ENCODE results near the gene TBC1D5. TPM values are rescaled to one million over a fixed set of nuclear protein-coding genes. Genes with fewer than 3 reads are reported as not detected.
A peak's percentile ranks its signal among the peaks of the same experiment; 100 is the strongest.

The TBC1D5 gene
- total and polyA plus RNA-seq, 2 of the 8 experiments (the other 6 are each of a cell fraction or from before 2014, with no cell fraction given) = 11.0 to 22.9 TPM

DNA sequence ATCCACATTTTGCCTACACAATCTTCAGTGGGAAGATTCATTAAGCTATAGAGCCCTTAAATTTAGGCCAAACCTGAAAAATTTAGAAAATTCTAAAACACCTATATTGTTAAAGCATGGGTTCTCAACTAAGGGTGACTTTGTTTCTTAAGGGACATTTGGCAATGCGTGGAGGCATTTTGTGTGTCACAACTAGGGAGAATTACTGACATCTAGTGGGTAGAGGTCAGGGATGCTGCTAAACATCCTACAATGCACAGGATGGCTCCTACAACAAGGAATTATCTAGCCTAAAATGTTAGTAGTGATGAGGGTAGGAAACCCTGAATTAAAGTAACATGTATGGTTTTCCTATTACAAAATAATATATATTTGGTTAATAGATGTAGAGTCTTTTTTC is 55.8 kb downstream of the TBC1D5 start:
- no peaks in the 10 kb centered on the region for H3K9me3 ChIP-seq (ENCODE audit: insufficient read depth in 2 of 2, low read depth in 1 of 2, low read length in 1 of 2)
- no peaks in the 10 kb centered on the region for H3K27me3 ChIP-seq (replicated peaks in 1 of 4; ENCODE audit: control insufficient read depth in 3 of 4, extremely low read depth in 1 of 4, insufficient read depth in 3 of 4, low read length in 3 of 4)
- H3K23ac ChIP-seq (ENCODE audit: insufficient read length) = no peak overlapping the region
- no peak overlapping the region for H2BK20ac ChIP-seq (ENCODE audit: low read length)
- H3K79me2 ChIP-seq (ENCODE audit: control insufficient read depth in 1 of 2, insufficient read depth in 2 of 2, low read length in 2 of 2) = no peaks in the 10 kb centered on the region
- H3K9ac ChIP-seq (replicated peaks in 1 of 4; ENCODE audit: extremely low read depth in 1 of 4, low read depth in 3 of 4, low read length in 3 of 4) = no peak overlapping the region
- no peak overlapping the region for H4K91ac ChIP-seq (replicated peaks; ENCODE audit: insufficient read length, low read length)
- DNase-seq (ENCODE audit: low read depth in 1 of 2, low spot score in 2 of 2) (no peak), FAIRE-seq (peak; percentile 63)
- H3K4me3 ChIP-seq (ENCODE audit: extremely low read depth in 1 of 4, insufficient read depth in 2 of 4, low read depth in 3 of 4, low read length in 4 of 4) = no peak overlapping the region
- H3K18ac ChIP-seq (ENCODE audit: extremely low read depth, low read length) = no peak overlapping the region
- H3K4me2 ChIP-seq (ENCODE audit: insufficient read depth in 1 of 2, low read depth in 2 of 2, low read length in 2 of 2) = no peak overlapping the region
- H4K8ac ChIP-seq (ENCODE audit: extremely low read depth, insufficient read depth, low read length) = no peak overlapping the region
- no peak overlapping the region for H2BK15ac ChIP-seq (ENCODE audit: low read length)
- TF ChIP-seq RAD21 (IDR thresholded peaks at IDR 0.05 in 1 of 2, conservative IDR thresholded peaks at IDR 0.05 in 1 of 2; ENCODE audit: low read depth in 2 of 2, low read length in 2 of 2) = peak; percentile 76 to 78
- peak; percentile 41; the same call in 1 of the 2 replicates for TF ChIP-seq CEBPB (IDR thresholded peaks at IDR 0.05; ENCODE audit: low read depth, low read length)
- TF ChIP-seq, protein P1, sequence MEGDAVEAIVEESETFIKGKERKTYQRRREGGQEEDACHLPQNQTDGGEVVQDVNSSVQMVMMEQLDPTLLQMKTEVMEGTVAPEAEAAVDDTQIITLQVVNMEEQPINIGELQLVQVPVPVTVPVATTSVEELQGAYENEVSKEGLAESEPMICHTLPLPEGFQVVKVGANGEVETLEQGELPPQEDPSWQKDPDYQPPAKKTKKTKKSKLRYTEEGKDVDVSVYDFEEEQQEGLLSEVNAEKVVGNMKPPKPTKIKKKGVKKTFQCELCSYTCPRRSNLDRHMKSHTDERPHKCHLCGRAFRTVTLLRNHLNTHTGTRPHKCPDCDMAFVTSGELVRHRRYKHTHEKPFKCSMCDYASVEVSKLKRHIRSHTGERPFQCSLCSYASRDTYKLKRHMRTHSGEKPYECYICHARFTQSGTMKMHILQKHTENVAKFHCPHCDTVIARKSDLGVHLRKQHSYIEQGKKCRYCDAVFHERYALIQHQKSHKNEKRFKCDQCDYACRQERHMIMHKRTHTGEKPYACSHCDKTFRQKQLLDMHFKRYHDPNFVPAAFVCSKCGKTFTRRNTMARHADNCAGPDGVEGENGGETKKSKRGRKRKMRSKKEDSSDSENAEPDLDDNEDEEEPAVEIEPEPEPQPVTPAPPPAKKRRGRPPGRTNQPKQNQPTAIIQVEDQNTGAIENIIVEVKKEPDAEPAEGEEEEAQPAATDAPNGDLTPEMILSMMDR (IDR thresholded peaks at IDR 0.05; ENCODE audit: control extremely low read depth in 1 of 3, insufficient read depth in 1 of 3, low read depth in 1 of 3, low read length in 3 of 3) = peak in 2 of 3 experiments; percentile 49 to 61; a peak in 3 of 4 replicates
- no peak for TF ChIP-seq CBX8 (IDR thresholded peaks at IDR 0.05; ENCODE audit: borderline replicate concordance, low read depth, low read length)
- no peak overlapping the region for H3K56ac ChIP-seq (replicated peaks; ENCODE audit: insufficient read length, low read depth, low read length)
- no peaks in the 10 kb centered on the region for H3K79me1 ChIP-seq (ENCODE audit: low read depth, low read length)
- 57% methylated on average over 1 of the region's 1 CpG; no CpG with 5 or more reads in 1 of the 2 experiments for WGBS, 2 experiments (ENCODE audit: extremely low coverage in 1 of 2, insufficient coverage in 1 of 2, insufficient read length in 1 of 2, insufficient replicate concordance in 2 of 2, low coverage in 1 of 2, low lambda C conversion rate in 2 of 2, missing lambda C conversion rate in 1 of 2)
- no peaks in the 10 kb centered on the region for H3K23me2 ChIP-seq (ENCODE audit: low read depth, low read length)
- no peaks in the 10 kb centered on the region for H3K36me3 ChIP-seq (ENCODE audit: control insufficient read depth in 2 of 4, insufficient read depth in 4 of 4, low read length in 3 of 4)
- H3K4ac ChIP-seq (replicated peaks; ENCODE audit: insufficient read length, low read depth, low read length) = no peak overlapping the region
- peaks cover 0 to 3% of the 10 kb centered on the region in 2 experiments for H4K20me1 ChIP-seq (replicated peaks in 1 of 2; ENCODE audit: control insufficient read depth in 1 of 2, insufficient read depth in 2 of 2, low read length in 2 of 2)
- no peak overlapping the region for H2AK5ac ChIP-seq (ENCODE audit: low read depth, low read length)
- POLR2A ChIA-PET (ENCODE audit: partially characterized antibody) = no interaction called here
- H3K14ac ChIP-seq (ENCODE audit: insufficient read length) = no peak overlapping the region
- H3K4me1 ChIP-seq (replicated peaks in 1 of 4; ENCODE audit: control insufficient read depth in 3 of 4, insufficient read depth in 4 of 4, low read length in 3 of 4) = no peaks in the 10 kb centered on the region; a peak in 1 of 7 replicates
- CTCF ChIA-PET (ENCODE audit: partially characterized antibody) = interaction anchor here (0.6 to 4.1 kb wide), 14 partner anchors 10 to 287 kb away, joined by 3 to 15 read pairs (median 4); no protein-coding TSS in a partner anchor
- H2BK12ac ChIP-seq (ENCODE audit: low read depth, low read length) = no peak overlapping the region
- H2AFZ ChIP-seq (ENCODE audit: low read length) = no peak overlapping the region
- H2BK5ac ChIP-seq (ENCODE audit: low read depth, low read length) = no peak overlapping the region
- no peak overlapping the region for H2BK120ac ChIP-seq (replicated peaks; ENCODE audit: low read depth, low read length)
- H3K27ac ChIP-seq (ENCODE audit: low read depth, low read length) = no peak overlapping the region
- H4K5ac ChIP-seq (ENCODE audit: insufficient read length, low read depth, low read length) = no peak overlapping the region
